ENCODE measurements around the gene LIMCH1. TPM values are rescaled to one million over a fixed set of nuclear protein-coding genes. Genes with fewer than 3 reads are reported as not detected.
A peak's percentile ranks its signal among the peaks of the same experiment; 100 is the strongest.

Gene LIMCH1
- total RNA-seq, 1 experiment from 2014 or later, result 48.4 TPM

GRCh38 chr4:41601025-41601424, 63.1 kb downstream of the LIMCH1 start:
- CTCF ChIA-PET, result interaction anchor here (0.7 kb wide), 2 partner anchors 32 to 91 kb away, joined by 3 to 4 read pairs; no protein-coding TSS in a partner anchor
- no TSS peak for BruUV-seq (replicated peaks)
- TF ChIP-seq CTCF (IDR thresholded peaks at IDR 0.05; ENCODE audit: unreplicated experiment), result no peak
- Mint-ChIP-seq H3K4me1 (ENCODE audit: insufficient read depth, unreplicated experiment) (peaks cover 16% of the 10 kb centered on the region), H3K4me3 (ENCODE audit: unreplicated experiment) (no peak overlapping the region), H3K27ac (ENCODE audit: low read depth, unreplicated experiment) (no peak overlapping the region), H3K27me3 (ENCODE audit: insufficient read depth, unreplicated experiment) (no peaks in the 10 kb centered on the region), H3K36me3 (ENCODE audit: insufficient read depth, unreplicated experiment) (no peaks in the 10 kb centered on the region), H3K9me3 (ENCODE audit: unreplicated experiment) (no peaks in the 10 kb centered on the region)
- intact Hi-C loops (cut with micrococcal nuclease), result no loop called here
- DNase-seq (ENCODE audit: unreplicated experiment), result no peak
- POLR2A ChIA-PET, result interaction anchor here (1.7 kb wide), 1 partner anchor 9 kb away, joined by 5 read pairs; no protein-coding TSS in a partner anchor

DNA sequence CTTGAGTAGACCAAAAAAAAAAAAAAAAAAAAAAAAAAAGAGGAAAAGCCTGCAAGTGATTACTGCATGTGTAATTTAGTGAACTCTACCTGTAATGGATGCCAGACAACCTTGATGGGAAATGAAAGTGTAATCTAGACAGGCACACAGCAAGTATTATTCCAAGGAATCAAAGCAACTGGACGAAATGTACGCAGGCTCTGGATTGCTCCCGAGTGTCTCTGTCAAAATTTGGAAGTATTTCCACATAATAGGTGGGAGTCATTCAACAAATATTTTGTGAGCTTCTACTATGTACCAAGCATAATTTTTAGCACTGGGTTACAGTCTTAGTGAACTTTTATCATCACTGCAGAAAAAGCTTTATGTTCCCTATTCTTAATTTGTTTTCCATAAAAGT, 64.2 kb downstream of the LIMCH1 start:
- H3K27ac Mint-ChIP-seq (ENCODE audit: low read depth, unreplicated experiment), result no peak overlapping the region
- ChIA-PET POLR2A (interaction anchor here (1.2 kb wide), 1 partner anchor 9 kb away, joined by 3 read pairs; no protein-coding TSS in a partner anchor), CTCF (interaction anchor here (0.6 to 1.4 kb wide), 2 partner anchors 42 to 321 kb away, joined by 3 to 5 read pairs; no protein-coding TSS in a partner anchor)

GRCh38 chr4:41602886-41603498, 65.0 kb downstream of the LIMCH1 start:
- Mint-ChIP-seq H3K27me3 (ENCODE audit: insufficient read depth, unreplicated experiment) (no peaks in the 10 kb centered on the region), H3K36me3 (ENCODE audit: insufficient read depth, unreplicated experiment) (no peaks in the 10 kb centered on the region), H3K27ac (ENCODE audit: low read depth, unreplicated experiment) (no peak overlapping the region), H3K4me3 (ENCODE audit: unreplicated experiment) (no peak overlapping the region), H3K9me3 (ENCODE audit: unreplicated experiment) (no peaks in the 10 kb centered on the region), H3K4me1 (ENCODE audit: insufficient read depth, unreplicated experiment) (peaks cover 16% of the 10 kb centered on the region)
- intact Hi-C loops (cut with micrococcal nuclease), result no loop called here
- POLR2A ChIA-PET, result interaction anchor here (1.2 kb wide), 1 partner anchor 8 kb away, joined by 3 read pairs; no protein-coding TSS in a partner anchor
- CTCF ChIA-PET, result interaction anchor here (1.4 kb wide), 1 partner anchor 322 kb away, joined by 3 read pairs; no protein-coding TSS in a partner anchor
- no TSS peak for BruUV-seq (replicated peaks)
- no peak for TF ChIP-seq CTCF (IDR thresholded peaks at IDR 0.05; ENCODE audit: unreplicated experiment)
- DNase-seq (ENCODE audit: unreplicated experiment), result no peak

More for the DNA sequence above, 64.2 kb downstream of the LIMCH1 start:
- DNase-seq (ENCODE audit: unreplicated experiment), result peak; percentile 40
- no peaks in the 10 kb centered on the region for H3K9me3 Mint-ChIP-seq (ENCODE audit: unreplicated experiment)
- H3K27me3 Mint-ChIP-seq (ENCODE audit: insufficient read depth, unreplicated experiment), result no peaks in the 10 kb centered on the region
- H3K36me3 Mint-ChIP-seq (ENCODE audit: insufficient read depth, unreplicated experiment), result no peaks in the 10 kb centered on the region
- H3K4me3 Mint-ChIP-seq (ENCODE audit: unreplicated experiment), result no peak overlapping the region
- BruUV-seq (replicated peaks), result no TSS peak
- intact Hi-C loops (cut with micrococcal nuclease), result no loop called here
- peaks cover 16% of the 10 kb centered on the region for H3K4me1 Mint-ChIP-seq (ENCODE audit: insufficient read depth, unreplicated experiment)
- TF ChIP-seq CTCF (IDR thresholded peaks at IDR 0.05; ENCODE audit: unreplicated experiment), result no peak

- Mint-ChIP-seq H3K36me3 (ENCODE audit: insufficient read depth, unreplicated experiment) (peaks cover 7% of the 10 kb centered on the region), H3K9me3 (ENCODE audit: unreplicated experiment) (no peaks in the 10 kb centered on the region), H3K27ac (ENCODE audit: low read depth, unreplicated experiment) (no peak overlapping the region), H3K27me3 (ENCODE audit: insufficient read depth, unreplicated experiment) (no peaks in the 10 kb centered on the region), H3K4me3 (ENCODE audit: unreplicated experiment) (no peak overlapping the region), H3K4me1 (ENCODE audit: insufficient read depth, unreplicated experiment) (peaks cover 5% of the 10 kb centered on the region)
- BruUV-seq (replicated peaks), result no TSS peak
- TF ChIP-seq CTCF (IDR thresholded peaks at IDR 0.05; ENCODE audit: unreplicated experiment), result no peak
- CTCF ChIA-PET, result interaction anchor here (0.6 kb wide), 1 partner anchor 400 kb away, joined by 3 read pairs; no protein-coding TSS in a partner anchor
- POLR2A ChIA-PET, result interaction anchor here (1.5 kb wide), 1 partner anchor 9 kb away, joined by 5 read pairs; no protein-coding TSS in a partner anchor
- no peak for DNase-seq (ENCODE audit: unreplicated experiment)
- intact Hi-C loops (cut with micrococcal nuclease), result no loop called here
Observed at GRCh38 chr4:41609851-41610250, 71.9 kb downstream of the LIMCH1 start.

Measured in MCF 10A (cell line).